Endothelial cell of umbilical vein (primary cell): ENCODE data around the gene NLRP3.

Experiments
- CTCF ChIP-seq, 2 donors: IDR thresholded peaks; 1 replicate in 1 of 2; 2 replicates in 1 of 2; pipeline ENCODE4 v1.5.1; 2011; ENCODE audit warnings: low read length in 2 of 2, mild to moderate bottlenecking in 2 of 2, moderate library complexity in 2 of 2, control low read depth in 1 of 2, inconsistent platforms in 1 of 2, low read depth in 1 of 2; ENCODE audit not compliant: insufficient read depth in 1 of 2; ENCODE audit errors: extremely low read depth in 1 of 2
- EZH2 ChIP-seq: IDR thresholded peaks from 2 replicates; pipeline ENCODE4 v1.6.1; 2012; ENCODE audit warnings: borderline replicate concordance, low read depth, mild to moderate bottlenecking, moderate library complexity, low read length, inconsistent platforms; ENCODE audit not compliant: severe bottlenecking
- FOS ChIP-seq: IDR thresholded peaks from 2 replicates; pipeline ENCODE4 v1.6.1; 2011; ENCODE audit warnings: mild to moderate bottlenecking, low read length, moderate library complexity, borderline replicate concordance; ENCODE audit not compliant: insufficient read depth
- GATA2 ChIP-seq: IDR thresholded peaks from 2 replicates; pipeline ENCODE4 v1.7.0; 2011; ENCODE audit warnings: low read depth, mild to moderate bottlenecking, moderate library complexity, mixed read lengths, low read length; ENCODE audit not compliant: insufficient read length, insufficient read depth
- JUN ChIP-seq: IDR thresholded peaks from 2 replicates; pipeline ENCODE4 v1.6.1; 2011; ENCODE audit warnings: borderline replicate concordance, low read depth; ENCODE audit not compliant: insufficient read length, insufficient read depth
- MAX ChIP-seq: IDR thresholded peaks from 2 replicates; pipeline ENCODE4 v1.6.1; 2011; ENCODE audit not compliant: insufficient read depth, insufficient read length
- MYC ChIP-seq: IDR thresholded peaks from one replicate; pipeline ENCODE4 v1.6.1; 2011; ENCODE audit warnings: mild to moderate bottlenecking, low read depth, low read length
- POLR2A ChIP-seq: IDR thresholded peaks from 2 replicates; pipeline ENCODE4 v1.6.1; 2012; ENCODE audit warnings: low read depth, mild to moderate bottlenecking, control low read depth, low read length
- POLR2AphosphoS5 ChIP-seq: IDR thresholded peaks from 2 replicates; pipeline ENCODE4 v1.6.1; 2012; ENCODE audit warnings: low read depth, mild to moderate bottlenecking, control low read depth, low read length, moderate library complexity; ENCODE audit not compliant: insufficient read depth

GRCh38 chr1:247493106-247493505, 77.1 kb downstream of the NLRP3 start:
- TF ChIP-seq CTCF (IDR thresholded peaks at IDR 0.05; ENCODE audit: extremely low read depth in 1 of 2, insufficient read depth in 1 of 2, low read depth in 1 of 2, low read length in 2 of 2) (no peak), POLR2AphosphoS5 (no peak), MAX (no peak), POLR2A (no peak), EZH2 (no peak), JUN (no peak), MYC (no peak), FOS (no peak), GATA2 (no peak)
